SIG-M5 (cell line): Measurements from ENCODE around the gene ZBTB45.
"Not testable (repeated sequence)": the region's sequence is repeated elsewhere in the genome, so short reads cannot be mapped to it uniquely, and the experiment has no call there.

Experiments
- DNase-seq: peaks from one replicate; lab custom pipeline; 2025; lab: John Stamatoyannopoulos, UW

Gene ZBTB45

DNA sequence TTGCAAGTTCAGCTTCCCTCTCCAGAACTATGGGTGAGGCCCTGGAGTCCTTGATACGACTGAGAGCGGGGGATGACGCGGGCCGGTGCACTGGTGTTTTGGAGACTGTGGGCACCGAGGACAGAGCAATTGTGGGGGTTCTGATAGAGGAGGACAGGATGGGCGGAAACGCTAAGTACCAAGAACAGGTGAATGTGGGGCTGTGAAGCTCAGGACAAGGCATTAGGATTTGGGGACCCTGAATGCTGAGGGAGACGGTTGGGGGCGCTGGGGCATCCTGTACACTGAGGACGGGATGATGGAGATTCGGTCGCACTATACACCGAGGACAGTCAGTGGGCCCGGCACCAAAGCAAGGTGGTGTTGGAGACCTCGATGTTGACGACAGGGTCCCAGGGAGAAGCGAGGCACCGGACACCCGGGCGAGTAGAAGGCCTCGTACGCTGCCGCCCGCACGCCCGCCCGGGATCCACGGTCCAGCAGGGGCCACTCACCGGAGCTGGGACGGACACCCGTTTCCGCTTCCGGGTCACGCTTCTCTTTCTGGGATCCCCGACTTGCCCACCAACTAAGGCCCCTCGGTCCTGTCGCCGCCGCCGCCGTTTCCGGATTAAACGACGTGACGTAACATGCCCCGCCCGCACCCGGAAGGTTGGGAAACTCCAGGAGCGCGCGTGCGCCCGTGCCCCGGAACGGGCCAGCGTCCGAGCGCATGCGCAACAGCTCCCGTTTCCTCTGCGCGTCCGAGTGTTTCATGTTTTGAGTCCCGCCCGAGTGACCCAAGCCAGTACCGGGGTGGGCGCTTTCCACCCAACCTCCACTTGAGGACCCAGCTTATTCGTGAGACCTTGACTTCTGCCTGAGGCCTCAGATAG, 35.1 kb upstream of the ZBTB45 start, which contains the start of gene CHMP2A:
TSS of gene CHMP2A (minus strand) at position 612 of the 875 bp plus-strand sequence. CDS start 893 bp downstream, outside the sequence.
- DNase-seq = no peak

DNA sequence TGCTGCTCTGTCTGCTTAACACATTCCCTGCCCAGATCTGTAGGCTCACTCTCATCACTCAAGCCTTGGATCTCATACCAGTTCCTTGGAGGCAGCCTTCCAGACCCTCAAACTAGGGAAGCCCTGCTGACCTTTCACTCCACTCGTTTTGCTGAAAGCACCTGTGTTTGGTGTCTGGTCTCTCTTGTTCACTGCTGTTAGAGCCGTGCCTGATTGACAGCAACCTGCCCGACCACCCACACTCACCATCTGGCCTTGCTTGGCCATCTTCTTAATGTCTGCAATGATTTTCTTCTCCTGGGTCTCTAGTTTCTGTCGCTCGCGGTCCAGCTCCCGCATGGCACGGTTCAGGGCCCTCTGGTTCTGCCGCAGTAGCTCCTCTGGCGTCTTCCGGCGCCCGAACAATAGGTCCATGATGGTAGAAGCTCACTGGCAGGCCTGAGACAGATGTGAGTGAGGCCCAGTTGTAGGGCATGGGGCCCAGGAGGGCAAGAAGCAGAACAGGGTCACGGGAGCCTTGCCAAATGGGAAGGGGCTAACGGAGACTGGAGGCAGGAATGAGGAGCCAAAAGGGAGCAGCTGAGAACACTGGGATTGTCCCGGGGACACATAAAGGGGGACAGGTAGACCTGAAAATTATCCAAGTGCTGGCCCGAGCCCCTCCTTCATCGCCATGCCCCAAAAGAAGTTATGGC, 34.3 kb upstream of the ZBTB45 start:
- DNase-seq = no peak

DNA sequence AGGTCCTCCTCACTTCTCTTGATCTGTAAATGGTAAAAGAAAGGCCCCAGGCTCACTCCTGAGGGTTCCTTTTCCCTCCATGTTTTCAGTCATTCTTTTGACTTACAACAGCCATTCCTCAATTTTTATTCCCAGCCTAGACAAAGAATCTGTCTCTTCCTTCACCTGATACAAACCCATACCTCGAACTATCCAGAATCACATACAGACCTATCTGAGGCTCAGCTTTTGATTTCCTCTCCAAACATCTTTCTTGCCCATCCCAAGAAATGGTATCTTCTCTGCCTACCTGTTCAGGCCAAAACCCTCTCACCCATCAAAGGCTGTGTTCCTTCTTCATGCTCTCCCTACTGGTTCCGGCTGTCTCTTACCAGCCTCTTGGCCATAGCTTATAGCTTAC, 33.0 kb upstream of the ZBTB45 start:
- DNase-seq = no peak

DNA sequence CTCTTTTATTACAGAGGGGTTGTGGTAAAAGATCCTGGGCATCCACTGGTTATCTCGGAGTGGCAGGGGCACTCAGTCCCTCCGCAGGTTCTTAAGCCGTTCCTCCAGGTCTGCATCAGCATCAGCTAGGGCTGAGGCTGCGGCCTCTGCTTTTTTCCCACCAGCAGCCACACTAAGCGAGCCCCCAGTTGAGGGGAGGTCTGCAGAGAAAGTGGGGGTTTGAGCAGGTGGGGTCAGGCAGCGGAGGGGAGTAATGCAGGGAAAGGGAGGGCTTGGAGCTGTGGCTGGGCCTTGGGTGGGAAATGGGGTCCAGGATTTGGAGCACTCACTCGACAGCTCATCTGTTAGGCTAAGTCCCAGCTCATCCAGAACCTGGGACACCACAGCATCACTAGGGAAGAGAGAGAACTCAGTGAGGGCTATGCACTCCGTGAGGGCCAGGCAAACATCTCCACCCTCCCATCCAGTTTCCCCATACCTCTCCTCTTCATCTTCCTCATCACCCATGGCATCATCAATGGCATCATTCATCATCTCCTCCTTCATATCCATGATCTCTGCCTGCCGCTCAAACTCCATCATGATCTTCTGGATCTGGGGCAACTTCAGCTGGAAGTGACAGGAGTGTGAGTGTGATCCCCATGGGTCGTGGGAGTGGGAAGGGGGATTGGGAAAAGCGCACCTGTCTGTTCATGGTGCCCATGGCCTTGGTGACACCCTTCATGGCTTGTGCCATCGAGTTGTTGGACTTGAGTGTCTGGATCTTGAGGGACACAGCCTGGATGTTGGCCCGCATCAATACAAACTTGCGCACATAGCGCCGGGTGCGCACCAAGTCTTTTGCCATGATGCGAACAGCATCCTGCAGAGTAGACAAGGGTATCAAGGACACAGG, 32.2 kb upstream of the ZBTB45 start:
- no peak for DNase-seq

DNA sequence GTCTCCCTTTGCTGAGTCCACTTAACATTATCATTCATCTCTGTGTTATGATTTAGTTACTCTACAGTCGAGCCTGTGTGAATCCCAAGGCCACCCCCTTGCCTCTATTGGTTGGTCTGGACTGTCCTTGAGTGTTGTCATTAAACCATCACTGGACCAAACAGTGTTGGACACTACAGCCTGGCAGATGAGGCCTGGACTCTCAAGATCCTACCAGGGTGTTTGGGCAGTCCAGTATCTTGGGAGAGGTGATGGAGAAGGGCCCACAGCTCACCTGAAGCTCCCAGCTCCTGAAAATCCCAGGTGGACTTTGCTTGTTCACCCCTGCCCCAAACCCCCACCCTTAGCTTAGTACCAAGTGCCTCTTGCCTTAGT, 31.5 kb upstream of the ZBTB45 start:
- DNase-seq = no peak

DNA sequence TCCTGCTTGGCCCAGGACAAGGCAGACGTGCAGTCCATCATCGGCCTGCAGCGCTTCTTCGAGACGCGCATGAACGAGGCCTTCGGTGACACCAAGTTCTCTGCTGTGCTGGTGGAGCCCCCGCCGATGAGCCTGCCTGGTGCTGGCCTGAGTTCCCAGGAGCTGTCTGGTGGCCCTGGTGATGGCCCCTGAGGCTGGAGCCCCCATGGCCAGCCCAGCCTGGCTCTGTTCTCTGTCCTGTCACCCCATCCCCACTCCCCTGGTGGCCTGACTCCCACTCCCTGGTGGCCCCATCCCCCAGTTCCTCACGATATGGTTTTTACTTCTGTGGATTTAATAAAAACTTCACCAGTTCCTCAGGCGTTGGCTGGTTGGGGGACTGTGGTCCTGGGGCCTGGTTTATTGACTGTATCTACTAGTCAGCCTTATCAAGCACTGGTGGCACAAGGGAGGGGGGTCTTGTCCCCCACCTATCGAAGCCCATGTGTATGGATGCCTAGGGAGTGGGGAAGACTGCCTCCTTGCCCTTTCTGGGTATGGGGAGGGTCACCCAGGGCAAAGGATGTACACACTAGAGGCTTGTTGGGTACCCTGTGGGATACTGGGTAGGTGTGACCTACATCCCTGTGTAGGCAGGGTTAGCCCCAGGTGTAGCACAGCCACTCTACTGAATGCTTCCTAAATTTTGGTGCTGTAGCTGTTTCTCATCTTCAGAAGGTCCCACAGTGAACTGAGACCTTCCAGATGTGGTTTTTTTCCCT, 30.9 kb upstream of the ZBTB45 start:
- no peak for DNase-seq

DNA sequence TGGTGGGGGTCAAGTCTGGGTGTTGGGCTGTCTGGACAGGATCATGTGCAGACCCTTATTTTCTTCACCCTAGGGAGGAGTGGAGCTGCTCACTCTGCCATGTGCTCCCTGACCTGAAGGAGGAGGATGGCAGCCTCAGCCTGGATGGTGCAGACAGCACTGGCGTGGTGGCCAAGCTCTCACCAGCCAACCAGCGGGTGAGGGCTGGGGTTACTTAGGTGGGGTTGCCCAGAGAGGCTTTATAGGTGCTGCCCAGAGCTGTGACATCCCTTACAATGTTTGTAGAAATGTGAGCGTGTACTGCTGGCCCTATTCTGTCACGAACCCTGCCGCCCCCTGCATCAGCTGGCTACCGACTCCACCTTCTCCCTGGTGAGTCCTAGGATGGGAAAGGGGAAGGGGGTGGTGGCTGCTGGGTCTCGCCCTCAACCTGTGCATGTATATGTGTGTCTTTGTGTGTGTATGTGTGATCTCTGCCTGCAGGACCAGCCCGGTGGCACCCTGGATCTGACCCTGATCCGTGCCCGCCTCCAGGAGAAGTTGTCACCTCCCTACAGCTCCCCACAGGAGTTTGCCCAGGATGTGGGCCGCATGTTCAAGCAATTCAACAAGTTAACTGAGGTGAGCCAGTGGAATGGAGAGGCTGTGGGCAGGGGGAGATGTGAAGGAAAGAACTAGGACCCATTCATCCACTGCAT, 30.2 kb upstream of the ZBTB45 start:
- DNase-seq = no peak

DNA sequence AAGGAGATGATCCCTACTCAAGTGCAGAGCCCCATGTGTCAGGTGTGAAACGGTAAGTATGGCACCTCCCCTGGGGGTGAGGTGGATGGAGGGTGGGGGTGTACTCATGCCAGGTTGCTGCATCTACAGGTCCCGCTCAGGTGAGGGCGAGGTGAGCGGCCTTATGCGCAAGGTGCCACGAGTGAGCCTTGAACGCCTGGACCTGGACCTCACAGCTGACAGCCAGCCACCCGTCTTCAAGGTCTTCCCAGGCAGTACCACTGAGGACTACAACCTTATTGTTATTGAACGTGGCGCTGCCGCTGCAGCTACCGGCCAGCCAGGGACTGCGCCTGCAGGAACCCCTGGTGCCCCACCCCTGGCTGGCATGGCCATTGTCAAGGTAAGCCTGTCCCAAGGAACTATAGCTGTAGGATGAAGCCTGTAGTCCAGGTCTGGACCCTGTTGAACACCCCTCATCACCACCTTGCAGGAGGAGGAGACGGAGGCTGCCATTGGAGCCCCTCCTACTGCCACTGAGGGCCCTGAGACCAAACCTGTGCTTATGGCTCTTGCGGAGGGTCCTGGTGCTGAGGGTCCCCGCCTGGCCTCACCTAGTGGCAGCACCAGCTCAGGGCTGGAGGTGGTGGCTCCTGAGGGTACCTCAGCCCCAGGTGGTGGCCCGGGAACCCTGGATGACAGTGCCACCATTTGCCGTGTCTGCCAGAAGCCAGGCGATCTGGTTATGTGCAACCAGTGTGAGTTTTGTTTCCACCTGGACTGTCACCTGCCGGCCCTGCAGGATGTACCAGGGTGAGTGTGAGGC, 29.5 kb upstream of the ZBTB45 start:
- DNase-seq = no peak

DNA sequence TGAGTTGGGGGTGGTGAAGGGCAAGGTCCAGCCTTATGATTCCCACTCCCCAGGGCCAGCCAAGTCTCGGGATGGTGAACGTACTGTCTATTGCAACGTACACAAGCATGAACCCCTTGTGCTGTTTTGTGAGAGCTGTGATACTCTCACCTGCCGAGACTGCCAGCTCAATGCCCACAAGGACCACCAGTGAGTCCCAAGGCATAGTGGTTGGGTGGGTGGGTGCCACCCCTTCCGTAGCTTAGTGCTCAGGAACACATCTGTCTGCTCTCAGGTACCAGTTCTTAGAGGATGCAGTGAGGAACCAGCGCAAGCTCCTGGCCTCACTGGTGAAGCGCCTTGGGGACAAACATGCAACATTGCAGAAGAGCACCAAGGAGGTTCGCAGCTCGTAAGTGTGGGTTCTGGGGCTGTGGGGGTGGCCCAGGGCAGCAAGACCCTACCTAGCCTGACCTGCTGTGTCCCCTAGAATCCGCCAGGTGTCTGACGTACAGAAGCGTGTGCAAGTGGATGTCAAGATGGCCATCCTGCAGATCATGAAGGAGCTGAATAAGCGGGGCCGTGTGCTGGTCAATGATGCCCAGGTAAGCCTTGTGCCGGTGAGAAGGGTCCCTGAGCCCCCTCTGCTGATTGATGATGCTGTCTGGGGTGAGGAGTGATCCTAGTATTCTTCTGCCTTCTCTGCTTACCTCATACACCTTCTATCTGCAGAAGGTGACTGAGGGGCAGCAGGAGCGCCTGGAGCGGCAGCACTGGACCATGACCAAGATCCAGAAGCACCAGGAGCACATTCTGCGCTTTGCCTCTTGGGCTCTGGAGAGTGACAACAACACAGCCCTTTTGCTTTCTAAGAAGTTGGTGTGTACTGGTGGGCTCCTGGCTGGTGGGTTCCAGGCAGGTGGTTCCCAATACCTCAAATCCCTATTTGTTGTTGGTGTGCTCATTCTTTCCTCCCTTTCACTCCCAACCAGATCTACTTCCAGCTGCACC, 28.0 kb upstream of the ZBTB45 start:
- no peak for DNase-seq

DNA sequence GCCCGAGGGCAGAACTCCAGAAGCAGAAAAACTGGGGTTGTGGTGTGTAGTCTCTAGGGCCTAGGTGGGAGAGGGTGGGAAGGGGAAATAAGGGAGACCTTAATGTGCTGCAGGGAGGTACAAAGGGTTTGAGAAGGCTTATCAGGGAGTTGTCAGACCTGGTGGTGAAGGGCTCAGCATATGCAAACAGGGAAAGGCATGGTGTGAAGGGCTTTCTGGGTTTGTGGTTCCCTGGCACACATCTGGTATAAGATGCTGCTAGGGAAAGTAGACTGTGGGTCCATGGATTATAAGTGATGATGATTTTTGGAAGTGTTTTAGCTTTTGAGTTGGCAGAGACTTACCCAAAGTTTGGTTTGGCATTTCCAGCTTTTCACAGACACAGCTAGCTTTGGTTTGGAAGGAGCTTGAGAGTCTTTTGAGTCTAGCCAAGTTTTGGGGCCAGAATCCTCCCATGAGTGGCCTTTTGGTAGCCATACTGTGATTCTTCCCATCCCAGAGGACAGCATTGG, 26.5 kb upstream of the ZBTB45 start:
- no peak for DNase-seq

DNA sequence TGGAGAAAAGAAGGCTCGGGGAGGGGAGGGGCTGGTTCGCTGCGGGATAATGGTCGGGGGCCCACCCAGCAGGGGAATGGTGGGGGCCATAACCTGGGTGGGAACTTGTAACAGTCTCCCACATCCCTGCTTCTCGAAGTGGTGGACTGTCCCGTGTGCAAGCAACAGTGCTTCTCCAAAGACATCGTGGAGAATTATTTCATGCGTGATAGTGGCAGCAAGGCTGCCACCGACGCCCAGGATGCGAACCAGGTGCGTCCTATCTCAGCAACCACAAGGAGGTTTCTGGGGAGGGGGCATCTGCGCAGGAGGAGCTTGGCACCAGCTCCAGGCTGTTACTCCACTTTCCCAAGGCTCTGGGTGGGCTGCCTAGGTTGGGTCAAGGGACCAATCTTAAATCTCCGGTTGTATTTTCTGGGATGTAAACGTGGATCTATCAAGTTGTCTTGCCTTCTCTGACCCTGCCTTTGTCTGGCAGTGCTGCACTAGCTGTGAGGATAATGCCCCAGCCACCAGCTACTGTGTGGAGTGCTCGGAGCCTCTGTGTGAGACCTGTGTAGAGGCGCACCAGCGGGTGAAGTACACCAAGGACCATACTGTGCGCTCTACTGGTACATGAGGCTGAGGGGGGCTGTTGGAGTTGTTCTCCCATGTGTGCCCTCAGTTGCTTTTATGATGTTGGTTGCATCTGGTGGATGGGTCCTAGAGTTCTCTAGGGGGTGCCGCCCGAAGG, 25.8 kb upstream of the ZBTB45 start:
- DNase-seq = no peak

DNA sequence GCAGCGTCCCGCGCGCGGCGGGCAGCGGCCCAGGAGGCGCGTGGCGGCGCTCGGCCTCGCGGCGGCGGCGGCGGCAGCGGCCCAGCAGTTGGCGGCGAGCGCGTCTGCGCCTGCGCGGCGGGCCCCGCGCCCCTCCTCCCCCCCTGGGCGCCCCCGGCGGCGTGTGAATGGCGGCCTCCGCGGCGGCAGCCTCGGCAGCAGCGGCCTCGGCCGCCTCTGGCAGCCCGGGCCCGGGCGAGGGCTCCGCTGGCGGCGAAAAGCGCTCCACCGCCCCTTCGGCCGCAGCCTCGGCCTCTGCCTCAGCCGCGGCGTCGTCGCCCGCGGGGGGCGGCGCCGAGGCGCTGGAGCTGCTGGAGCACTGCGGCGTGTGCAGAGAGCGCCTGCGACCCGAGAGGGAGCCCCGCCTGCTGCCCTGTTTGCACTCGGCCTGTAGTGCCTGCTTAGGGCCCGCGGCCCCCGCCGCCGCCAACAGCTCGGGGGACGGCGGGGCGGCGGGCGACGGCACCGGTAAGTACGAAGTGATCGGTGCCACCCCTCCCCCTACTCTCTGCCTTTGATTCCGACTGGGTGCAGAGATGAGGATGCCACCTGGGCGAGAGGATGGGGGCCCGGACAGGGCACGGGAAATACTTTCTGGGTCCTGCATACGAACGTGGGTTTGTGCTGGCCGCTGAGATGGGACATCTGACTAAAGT, 25.1 kb upstream of the ZBTB45 start:
- no peak for DNase-seq

DNA sequence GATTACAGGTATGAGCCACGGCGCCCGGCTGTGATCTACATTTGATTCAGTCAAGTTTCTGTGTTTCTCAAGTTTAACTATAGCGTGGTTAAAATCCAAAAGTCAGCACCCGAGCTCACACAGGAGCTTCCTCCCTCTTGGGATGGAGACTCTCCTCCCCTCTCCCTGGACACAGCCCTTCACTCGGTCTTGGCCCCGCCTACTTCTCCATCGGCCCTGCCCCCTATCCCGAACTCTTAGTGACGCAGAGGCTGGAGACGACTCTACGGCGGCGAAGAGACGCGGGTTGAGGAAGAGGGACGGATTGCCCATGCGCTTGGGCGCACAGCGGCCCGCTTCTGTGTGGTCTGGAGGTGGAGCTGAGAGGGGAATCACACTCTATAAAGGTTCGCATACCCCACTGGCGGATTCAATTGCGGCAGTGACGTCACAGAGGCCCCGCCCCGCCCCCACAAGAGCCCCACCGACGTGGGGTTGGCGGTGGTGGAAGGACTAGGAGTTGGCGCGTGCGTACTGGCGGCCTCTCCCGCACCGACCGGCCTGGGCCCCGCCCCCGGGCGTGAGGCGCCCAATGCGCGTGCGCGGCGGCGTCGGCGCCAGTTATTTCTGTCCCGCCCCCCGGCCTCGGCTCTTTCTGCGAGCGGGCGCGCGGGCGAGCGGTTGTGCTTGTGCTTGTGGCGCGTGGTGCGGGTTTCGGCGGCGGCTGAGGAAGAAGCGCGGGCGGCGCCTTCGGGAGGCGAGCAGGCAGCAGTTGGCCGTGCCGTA, 24.4 kb upstream of the ZBTB45 start, which contains the start of gene TRIM28:
TSS of gene TRIM28 (plus strand) at position 239 of the 765 bp plus-strand sequence. CDS start 694 bp downstream, outside the sequence.
- DNase-seq = no peak

DNA sequence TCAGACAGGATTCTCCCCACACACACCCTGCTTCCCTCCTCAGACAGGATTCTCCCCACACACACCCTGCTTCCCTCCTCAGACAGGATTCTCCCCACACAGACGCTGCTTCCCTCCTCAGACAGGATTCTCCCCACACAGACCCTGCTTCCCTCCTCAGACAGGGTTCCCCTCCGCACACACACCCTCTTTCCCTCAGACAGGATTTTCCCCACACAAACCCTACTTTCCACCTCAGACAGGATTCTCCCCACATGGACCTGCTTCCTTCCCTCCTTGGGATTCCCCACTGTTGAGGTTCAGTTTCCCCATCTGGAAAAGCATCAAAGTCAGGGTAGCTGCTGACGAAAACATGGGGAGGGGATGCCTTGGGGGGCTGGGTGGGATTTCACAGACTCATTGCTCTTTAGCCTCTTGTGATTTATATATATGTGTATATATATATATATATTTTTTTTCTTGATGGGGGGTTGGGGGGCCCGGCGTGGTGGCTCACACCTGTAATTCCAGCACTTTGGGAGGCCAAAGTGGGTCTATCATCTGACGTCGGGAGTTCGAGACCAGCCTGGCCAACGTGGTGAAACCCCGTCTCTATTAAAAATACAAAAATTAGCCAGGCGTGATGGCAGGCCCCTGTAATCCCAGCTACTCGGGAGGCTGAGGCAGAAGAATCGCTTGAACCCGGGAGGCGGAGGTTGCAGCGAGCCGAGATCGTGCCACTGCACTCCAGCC, 23.2 kb upstream of the ZBTB45 start:
- not testable (repeated sequence) for DNase-seq

DNA sequence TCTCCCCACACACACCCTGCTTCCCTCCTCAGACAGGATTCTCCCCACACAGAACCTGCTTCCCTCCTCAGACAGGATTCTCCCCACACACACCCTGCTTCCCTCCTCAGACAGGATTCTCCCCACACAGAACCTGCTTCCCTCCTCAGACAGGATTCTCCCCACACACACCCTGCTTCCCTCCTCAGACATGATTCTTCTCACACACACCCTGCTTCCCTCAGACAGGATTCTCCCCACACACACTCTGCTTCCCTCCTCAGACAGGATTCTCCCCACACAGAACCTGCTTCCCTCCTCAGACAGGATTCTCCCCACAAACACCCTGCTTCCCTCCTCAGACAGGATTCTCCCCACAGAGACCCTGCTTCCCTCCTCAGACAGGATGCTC, 19.6 kb upstream of the ZBTB45 start:
- not testable (repeated sequence) for DNase-seq
